ENCODE data around the gene PUS3. TPM values are rescaled to one million over a fixed set of nuclear protein-coding genes. Genes with fewer than 3 reads are reported as not detected.

The PUS3 gene
- total RNA-seq, 1 donor: 11.7 TPM

DNA sequence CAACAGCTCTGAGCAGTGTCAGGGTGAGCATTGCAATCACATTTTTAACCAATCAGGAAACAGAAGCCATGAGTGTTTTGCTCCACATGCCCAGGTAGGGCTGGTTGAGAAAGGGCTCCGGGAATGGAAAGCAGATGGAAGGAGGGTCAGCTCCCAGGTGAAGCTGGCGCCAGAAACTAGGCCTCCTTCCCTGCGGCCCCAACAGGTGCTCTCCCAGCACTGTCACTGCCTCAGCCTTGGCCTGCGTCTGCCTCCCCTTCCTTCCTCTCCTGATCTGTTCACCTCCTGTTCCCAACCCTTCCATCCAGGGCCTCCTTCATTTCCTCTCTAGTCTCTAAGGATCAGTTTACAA is 38.2 kb upstream of the PUS3 start:
- no peak for TF ChIP-seq CTCF (IDR thresholded peaks at IDR 0.05; ENCODE audit: insufficient read depth, low read length)
- no peak overlapping the region for H3K4me3 ChIP-seq (ENCODE audit: low read depth, low read length)
- no peak for DNase-seq (ENCODE audit: low read depth)

- H3K4me3 ChIP-seq (ENCODE audit: low read depth, low read length): no peak overlapping the region
- TF ChIP-seq CTCF (IDR thresholded peaks at IDR 0.05; ENCODE audit: insufficient read depth, low read length): no peak
- DNase-seq (ENCODE audit: low read depth): no peak
These were observed 37.1 kb upstream of the PUS3 start for GRCh38 chr11:125940145-125940544.

DNA sequence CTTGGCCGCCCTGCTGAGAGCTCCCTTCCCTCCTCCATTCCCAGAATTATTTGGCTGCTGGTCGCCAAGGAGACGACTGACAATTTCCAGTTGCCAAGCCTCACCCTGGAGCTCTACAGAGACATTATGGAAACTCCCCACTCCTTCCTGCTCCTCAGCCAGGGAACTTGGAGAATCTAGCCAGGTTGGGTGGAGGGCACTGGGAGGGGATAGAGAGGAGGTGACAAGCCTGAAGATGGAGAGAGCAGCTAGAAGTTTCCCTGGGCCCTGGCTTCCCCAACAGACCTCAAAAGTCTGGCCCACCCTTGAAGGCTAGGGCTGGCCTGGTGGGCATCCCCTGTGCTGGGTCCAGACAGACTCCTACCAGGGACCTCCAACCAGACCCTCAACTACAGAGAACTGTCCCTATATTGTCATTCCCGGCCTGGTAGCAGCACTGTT is 36.1 kb upstream of the PUS3 start:
- peak; percentile 61 for DNase-seq (ENCODE audit: low read depth)
- no peak overlapping the region for H3K4me3 ChIP-seq (ENCODE audit: low read depth, low read length)
- no peak for TF ChIP-seq CTCF (IDR thresholded peaks at IDR 0.05; ENCODE audit: insufficient read depth, low read length)

GRCh38 chr11:125938418-125938817 is 35.4 kb upstream of the PUS3 start:
- TF ChIP-seq CTCF (IDR thresholded peaks at IDR 0.05; ENCODE audit: insufficient read depth, low read length): no peak
- H3K4me3 ChIP-seq (ENCODE audit: low read depth, low read length): no peak overlapping the region
- no peak for DNase-seq (ENCODE audit: low read depth)

DNA sequence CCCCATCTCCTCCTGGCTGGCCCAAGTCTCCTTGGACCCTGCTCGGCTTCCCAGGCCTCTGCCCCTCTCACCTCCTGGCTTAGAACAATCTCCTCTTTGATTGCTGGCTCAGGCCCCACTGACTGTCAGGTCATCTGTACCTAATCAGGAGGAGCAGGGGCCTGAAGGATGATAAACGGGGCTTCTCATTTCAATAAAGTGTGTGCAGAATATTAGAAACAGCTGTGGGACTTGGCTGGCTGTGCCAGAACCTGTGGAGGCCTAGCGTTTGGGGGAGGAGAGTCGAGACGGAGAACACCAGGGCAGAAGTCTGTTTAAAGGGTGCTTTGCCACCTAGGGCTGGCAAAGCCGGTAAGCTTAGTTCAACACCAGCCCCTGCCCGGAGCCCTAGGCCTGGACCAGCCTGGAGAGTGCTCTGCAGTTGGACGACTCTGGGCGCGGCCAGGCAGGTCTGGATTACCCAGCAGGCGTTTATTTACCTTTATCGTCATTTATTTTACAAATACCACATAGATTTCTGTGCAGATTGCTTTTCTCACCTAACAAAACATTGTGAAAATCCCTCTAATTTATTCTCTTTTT is 32.7 kb upstream of the PUS3 start:
- no peak for TF ChIP-seq CTCF (IDR thresholded peaks at IDR 0.05; ENCODE audit: insufficient read depth, low read length)
- peak; percentile 59 for DNase-seq (ENCODE audit: low read depth)
- no peak overlapping the region for H3K4me3 ChIP-seq (ENCODE audit: low read depth, low read length)

DNA sequence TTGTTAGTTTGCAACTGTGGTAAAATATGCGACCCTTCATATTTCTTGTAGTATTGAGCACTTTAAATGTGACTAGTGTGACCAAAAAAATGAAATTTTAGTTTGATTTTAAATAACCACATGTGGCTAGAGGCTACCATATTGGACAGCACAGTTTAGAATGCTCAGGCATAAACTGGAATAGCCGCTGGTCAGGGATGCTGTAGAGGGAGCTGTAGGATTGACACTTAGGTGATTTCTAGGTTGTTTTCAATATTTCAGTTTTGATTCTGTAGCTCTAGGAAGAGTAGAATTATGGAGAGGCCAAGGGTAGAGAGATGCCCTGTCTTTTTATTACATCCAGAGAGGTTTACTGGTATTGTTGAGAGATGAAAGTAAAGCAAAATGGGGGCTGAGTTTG is 32.0 kb upstream of the PUS3 start:
- no peak overlapping the region for H3K4me3 ChIP-seq (ENCODE audit: low read depth, low read length)
- no peak for DNase-seq (ENCODE audit: low read depth)
- TF ChIP-seq CTCF (IDR thresholded peaks at IDR 0.05; ENCODE audit: insufficient read depth, low read length): no peak

DNA sequence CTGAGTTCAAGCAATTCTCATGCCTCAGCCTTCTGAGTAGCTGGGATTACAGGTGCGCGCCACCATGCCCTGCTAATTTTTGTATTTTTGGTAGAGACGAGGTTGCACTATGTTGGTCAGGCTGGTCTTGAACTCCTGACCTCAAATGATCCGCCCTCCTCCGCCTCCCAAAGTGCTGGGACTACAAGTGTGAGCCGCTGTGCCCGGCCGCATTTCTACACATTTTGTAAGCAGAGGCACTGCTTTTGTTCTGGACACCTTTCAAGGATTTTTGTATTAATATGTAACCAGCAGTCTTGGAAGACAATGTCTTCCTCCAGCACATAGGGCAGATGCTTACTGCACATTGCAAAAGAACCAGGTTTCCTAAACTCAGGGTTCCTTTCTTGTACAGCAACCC is 31.5 kb upstream of the PUS3 start:
- no peak for DNase-seq (ENCODE audit: low read depth)
- TF ChIP-seq CTCF (IDR thresholded peaks at IDR 0.05; ENCODE audit: insufficient read depth, low read length): no peak
- H3K4me3 ChIP-seq (ENCODE audit: low read depth, low read length): no peak overlapping the region
